PC-9 (cell line): ENCODE measurements around the gene SYNJ2.

ENCODE experiments used
- CTCF ChIP-seq: fragments of 200-600 bp; sonication (generic); conservative IDR thresholded peaks from 2 replicates; pipeline ENCODE4 v1.6.1; 2017; ENCODE audit warnings: mixed run types, antibody characterized with exemption, mild to moderate bottlenecking, moderate library complexity
- EZH2 ChIP-seq: fragments of 200-600 bp; sonication (generic); IDR thresholded peaks from 2 replicates; pipeline ENCODE4 v1.8.0; 2017; ENCODE audit warnings: antibody characterized with exemption, low read depth

- TF ChIP-seq CTCF, result no peak
- no peak for TF ChIP-seq EZH2
Measured at GRCh38 chr6:158010591-158011477, 29.2 kb downstream of the SYNJ2 start.
